Activated CD8-positive, alpha-beta memory T cell treated with anti-CD3 and anti-CD28 coated beads for 36 hours (primary cell): ENCODE measurements around the gene CDCA7L. TPM values are rescaled to one million over a fixed set of nuclear protein-coding genes. Genes with fewer than 3 reads are reported as not detected.
"Not testable (repeated sequence)": the region's sequence is repeated elsewhere in the genome, so short reads cannot be mapped to it uniquely, and the experiment has no call there.

ENCODE experiments used
- CTCF ChIA-PET: fragments of 350-600 bp; sonication (Branson Sonifier 250); formaldehyde crosslinking; loops from one replicate; lab custom pipeline; 2021; ENCODE audit warnings: antibody characterized with exemption; lab: Charles Lee
- POLR2A ChIA-PET: fragments of 350-600 bp; sonication (Branson Sonifier 250); formaldehyde crosslinking; loops from one replicate; lab custom pipeline; 2021; ENCODE audit warnings: antibody characterized with exemption; lab: Charles Lee
- total RNA-seq, 2 experiments: library from RNA; stranded (reverse); gene quantifications; one replicate each; pipeline ENCODE4 v1.2.3, GENCODE V29; 2021

The CDCA7L gene
- total RNA-seq, 2 experiments from 2014 or later = 92.7 to 96.5 TPM

DNA sequence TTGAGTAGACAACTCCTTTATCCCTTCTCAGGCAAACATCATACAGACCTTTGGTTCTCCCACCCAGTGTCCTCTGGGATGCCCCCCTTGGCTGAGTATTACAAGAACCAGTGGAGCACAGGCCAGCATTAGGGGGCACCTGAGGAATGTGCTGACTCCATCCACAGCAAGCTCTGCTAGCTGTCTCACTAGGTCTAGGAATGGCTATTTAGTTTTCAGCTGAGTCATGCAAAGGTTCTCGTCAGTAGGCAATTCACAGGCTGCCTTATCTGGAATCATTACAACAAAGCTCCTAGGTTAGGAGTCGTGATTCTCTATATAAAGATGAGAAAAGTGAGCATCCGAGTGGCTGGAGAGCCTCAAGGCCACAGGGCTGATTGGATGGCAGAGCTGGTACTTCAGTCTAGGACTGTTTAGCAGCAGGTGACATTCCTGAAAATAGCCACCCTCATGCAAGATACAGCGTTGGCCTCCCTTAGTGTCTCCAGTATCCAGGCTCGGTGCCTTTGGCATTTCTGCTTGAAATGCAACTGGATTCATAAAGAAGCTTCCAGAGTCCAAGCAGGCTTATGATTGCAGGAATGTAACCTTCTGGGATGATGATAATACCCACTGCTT, 75.8 kb downstream of the CDCA7L start:
- ChIA-PET POLR2A (no interaction called here), CTCF (no interaction called here)

DNA sequence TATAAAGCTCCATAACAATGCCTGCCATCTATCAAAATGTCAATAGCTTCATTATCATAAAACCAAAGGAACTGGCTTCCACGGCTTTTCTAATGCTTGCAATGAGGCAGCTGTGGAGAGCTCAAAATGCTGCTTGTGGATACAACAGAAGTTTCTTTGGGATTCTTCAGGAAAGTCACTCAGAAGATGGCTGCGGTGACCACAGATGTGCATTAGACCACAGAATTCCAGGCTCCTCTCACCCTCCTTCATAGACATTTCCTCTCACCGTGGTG, 77.2 kb downstream of the CDCA7L start:
- ChIA-PET POLR2A (no interaction called here), CTCF (no interaction called here)

DNA sequence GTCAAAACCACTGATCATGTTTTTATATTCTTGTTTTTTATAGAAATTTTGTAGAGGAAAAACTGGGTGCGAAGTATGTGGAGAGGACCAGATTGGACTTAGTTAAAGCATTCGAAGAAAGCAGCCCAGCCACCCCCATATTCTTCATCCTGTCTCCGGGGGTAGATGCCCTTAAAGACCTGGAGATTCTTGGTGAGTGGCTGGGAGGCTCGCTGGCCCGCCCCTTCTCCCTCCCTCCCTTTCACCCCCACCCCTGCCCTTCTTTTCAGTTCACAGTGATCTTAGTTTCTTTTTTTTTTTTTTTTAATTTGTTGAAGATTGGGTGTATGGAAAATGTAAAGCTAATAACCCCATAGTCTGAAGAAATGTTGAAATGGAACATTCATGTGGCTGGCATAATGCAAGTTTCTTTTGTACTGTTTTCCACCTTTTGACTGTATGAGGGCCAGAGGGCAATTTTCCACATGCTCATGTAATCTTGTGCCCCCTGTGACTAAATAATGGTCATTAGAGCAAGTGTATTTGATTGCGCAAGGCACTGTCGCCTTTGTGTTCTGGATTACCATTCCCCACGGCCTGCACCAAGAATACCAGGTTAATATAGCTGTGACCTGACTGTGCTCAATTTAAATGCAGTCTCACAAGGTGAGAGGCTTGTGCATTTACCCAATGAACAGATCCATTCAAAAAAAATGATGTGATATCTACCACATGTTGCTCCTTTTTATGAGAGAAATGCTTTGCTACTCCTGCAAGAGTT, 77.7 kb downstream of the CDCA7L start:
- ChIA-PET CTCF (no interaction called here), POLR2A (no interaction called here)

DNA sequence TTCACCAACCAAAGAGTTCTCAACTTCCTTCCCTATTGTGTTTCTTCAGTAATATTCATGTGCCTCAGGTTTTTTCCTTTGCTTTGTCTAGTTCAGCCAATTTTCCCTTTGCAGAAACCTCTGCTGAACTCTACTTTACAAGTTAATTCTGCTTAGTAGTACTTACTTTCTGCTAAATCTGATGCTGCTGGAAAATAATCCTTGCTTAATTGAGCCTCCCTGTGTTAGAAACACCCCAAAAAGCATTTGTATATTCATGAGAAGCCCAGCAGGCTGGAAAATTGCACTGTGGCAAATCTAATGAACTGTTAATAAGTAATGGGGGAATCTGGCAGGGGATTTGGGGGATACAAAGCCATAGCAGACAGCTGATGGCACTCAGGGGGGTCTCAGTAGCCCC, 78.5 kb downstream of the CDCA7L start:
- ChIA-PET CTCF (no interaction called here), POLR2A (no interaction called here)

DNA sequence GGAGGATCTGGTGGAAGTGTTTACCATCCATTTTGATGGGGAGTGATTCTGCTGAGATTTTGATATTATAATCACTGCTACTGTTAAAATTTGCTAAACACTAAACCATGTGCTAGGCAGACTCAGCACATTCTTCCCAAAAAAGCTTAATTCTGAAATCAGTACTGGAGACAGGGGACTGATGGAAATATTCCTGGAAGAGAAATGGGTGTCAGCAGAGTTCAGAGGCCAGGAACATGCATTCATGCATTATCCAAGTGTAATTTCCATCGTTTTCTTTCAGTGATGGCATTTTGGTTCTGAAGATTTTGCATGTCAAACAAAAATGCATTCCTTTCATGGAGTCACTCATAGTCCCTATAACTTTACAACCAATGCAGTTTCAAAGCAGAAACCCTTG, 79.0 kb downstream of the CDCA7L start:
- POLR2A ChIA-PET = no interaction called here
- CTCF ChIA-PET = no interaction called here

DNA sequence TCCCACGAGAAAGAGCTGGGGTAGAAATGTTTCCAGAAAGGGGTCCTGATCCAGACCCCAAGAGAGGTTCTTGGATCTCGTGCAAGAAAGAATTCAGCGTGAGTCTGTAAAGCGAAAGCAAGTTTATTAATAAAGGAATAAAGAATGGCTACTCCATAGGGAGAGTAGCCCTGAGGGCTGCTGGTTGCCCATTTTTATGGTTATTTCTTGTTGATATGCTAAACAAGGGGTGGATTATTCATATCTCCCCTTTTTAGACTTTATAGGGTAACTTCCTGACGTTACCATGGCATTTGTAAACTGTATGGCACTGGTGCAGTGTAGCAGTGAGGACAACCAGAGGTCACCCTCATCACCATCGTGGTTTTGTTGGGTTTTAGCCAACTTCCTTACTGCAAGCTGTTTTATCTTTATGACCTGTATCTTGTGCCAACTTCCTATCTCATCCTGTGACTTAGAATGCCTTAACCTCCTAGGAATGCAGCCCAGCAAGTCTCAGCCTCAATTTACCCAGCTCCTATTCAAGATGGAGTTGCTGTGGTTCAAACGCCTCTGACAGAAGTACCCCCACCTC, 80.0 kb downstream of the CDCA7L start:
- CTCF ChIA-PET, POLR2A ChIA-PET: not testable (repeated sequence)

DNA sequence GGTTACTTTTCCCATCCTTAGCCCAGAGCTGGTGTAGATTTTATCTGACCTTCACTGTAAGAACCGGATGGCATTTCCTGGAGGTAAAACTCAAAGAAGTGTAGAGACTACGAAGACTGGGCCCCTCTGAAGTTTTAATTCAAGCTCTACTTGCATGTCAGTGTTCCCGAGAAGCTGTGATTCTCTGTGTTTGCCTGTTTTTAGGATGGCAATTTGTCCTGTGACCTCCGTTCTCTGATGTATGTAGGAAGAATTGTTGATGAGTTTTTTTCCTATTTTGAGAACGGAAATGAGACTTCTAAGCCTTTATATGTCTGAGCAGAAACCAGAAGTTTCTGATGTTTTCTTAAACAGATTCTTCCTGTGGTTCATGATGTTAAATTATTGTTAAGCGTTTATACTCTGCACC, 94.1 kb downstream of the CDCA7L start:
- POLR2A ChIA-PET = no interaction called here
- CTCF ChIA-PET = interaction anchor here (0.6 kb wide), 1 partner anchor 20 kb away, joined by 3 read pairs; no protein-coding TSS in a partner anchor
